ENCODE data around the gene MPEG1. TPM values are rescaled to one million over a fixed set of nuclear protein-coding genes. Genes with fewer than 3 reads are reported as not detected.

Gene MPEG1
- total RNA-seq, 2 experiments from 2014 or later, result not detected

- CTCF ChIA-PET, result interaction anchor here (1.8 to 7.9 kb wide), 2 partner anchors 9 to 30 kb away, joined by 4 to 81 read pairs; no protein-coding TSS in a partner anchor
- POLR2A ChIA-PET, result no interaction called here
These were observed 38.1 kb downstream of the MPEG1 start for GRCh38 chr11:59174664-59175033.

DNA sequence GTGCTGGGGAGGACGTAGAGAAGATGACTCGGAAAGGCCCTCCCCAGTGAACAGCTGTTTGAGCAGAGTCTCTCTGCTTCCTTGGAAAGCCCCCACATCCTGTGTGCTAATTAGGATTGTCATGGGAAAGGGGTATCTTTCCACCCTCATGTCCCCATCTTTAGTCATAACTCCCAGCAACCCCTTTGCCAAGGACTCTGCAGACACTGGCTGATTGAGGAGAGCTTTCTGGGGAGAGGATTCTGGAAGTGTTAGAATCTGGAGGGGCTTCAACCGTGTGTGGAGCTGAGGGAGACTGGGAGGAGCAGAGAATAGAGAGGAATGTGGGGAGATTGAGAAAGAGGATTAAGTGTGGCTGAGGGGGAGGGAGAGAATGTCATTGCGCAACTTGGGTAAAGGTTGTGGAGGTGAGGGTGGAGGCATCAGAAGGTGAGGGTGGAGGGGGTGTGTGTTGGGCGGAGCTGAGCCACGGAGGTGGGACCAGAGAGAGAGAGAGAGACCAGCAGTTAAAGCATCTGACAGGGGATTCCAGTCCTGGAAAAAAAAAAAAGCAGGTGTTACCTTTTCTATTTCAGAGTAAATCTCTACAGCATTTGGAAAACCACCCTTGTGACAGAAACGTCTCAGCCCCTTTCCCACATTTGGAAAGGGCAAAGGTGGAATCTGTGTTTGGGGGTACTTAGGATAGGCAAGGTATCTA lies 38.6 kb downstream of the MPEG1 start:
- ChIA-PET CTCF (interaction anchor here (1.8 to 7.9 kb wide), 2 partner anchors 10 to 29 kb away, joined by 4 to 81 read pairs; no protein-coding TSS in a partner anchor), POLR2A (no interaction called here)

DNA sequence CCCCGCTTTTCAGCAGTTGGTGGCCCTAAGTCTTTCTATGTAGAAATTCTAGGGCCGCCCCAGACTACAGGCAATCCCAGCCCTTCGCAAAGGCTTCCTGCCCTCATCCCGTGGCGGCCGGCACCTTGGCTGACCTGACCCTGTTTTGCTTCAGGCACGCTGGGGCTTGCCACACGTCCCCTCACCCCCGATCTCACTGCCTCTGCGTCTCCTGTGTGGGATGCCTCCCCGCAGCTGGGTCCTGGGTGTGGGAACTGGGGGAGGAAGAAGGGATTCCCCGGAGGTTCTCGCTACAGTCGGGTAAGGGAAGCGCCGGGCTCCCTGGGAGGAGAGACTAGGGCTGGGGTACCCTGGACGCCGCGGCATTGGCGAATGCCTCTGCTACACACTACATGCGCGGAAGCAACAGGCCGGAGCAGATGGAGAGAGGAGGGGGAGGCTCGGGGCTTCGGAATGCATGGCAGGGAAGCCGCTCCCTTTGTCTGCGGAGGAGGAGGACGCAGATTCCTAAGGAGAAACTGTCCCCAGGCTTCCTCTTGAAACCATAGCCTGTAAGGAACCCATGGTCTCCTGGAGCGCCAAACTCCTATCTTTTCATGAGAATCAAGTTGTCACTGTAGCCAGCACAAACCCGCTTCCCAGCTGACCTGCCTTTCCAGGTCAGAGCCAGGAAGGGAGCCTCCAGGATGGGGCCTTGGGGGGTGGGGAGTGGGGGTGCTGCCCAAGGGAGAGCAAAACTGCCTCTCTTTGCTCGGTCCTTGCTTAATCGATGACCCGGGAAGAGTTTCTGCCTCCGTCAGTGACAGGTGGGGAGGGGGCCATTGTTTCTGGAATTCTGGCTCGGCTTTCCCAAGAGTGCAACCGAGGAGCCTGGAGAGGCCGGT lies 39.4 kb downstream of the MPEG1 start:
- POLR2A ChIA-PET, result no interaction called here
- CTCF ChIA-PET, result interaction anchor here (2.2 to 7.9 kb wide), 2 partner anchors 10 to 29 kb away, joined by 8 to 81 read pairs; no protein-coding TSS in a partner anchor

GRCh38 chr11:59172345-59173079 lies 40.2 kb downstream of the MPEG1 start:
- ChIA-PET POLR2A (no interaction called here), CTCF (interaction anchor here (0.8 to 7.9 kb wide), 16 partner anchors 11 to 265 kb away, joined by 3 to 81 read pairs (median 6); partner anchors contain the start of gene FAM111B)

- ChIA-PET POLR2A (interaction anchor here (0.6 kb wide), 1 partner anchor 583 kb away, joined by 3 read pairs; no protein-coding TSS in a partner anchor), CTCF (interaction anchor here (0.6 to 7.9 kb wide), 25 partner anchors 10 to 439 kb away, joined by 3 to 81 read pairs (median 4); partner anchors contain the start of gene FAM111B)
These were observed 41.0 kb downstream of the MPEG1 start, which contains the start of gene DTX4 for GRCh38 chr11:59171508-59172322. Gene DTX4, plus strand, starts transcription at chr11:59172132. Its CDS starts 464 bp downstream, at chr11:59172596.

- POLR2A ChIA-PET, result no interaction called here
These were observed 48.7 kb downstream of the MPEG1 start for GRCh38 chr11:59164028-59164427.

More at GRCh38 chr11:59164028-59164427, 48.7 kb downstream of the MPEG1 start:
- CTCF ChIA-PET, result interaction anchor here (2.0 to 3.7 kb wide), 2 partner anchors 7 to 111 kb away, joined by 5 to 15 read pairs; no protein-coding TSS in a partner anchor

Other genes with a start within 250 kb of the MPEG1 start
- not detected for gene GLYATL1B, start 126.6 kb downstream of the MPEG1 start, total RNA-seq
- gene FAM111B, start 105.7 kb downstream of the MPEG1 start, total RNA-seq, result 10 to 100 TPM; 35.6 to 38.8 TPM
- 10 to 100 TPM; 71.2 to 76.9 TPM for gene FAM111A, start 70.1 kb downstream of the MPEG1 start, total RNA-seq
- under 1 TPM; 0.08 TPM for gene DTX4, start 40.8 kb downstream of the MPEG1 start, total RNA-seq
- gene OR5AN1, start 146.0 kb upstream of the MPEG1 start, total RNA-seq, result not detected
- gene OR5A2, start 213.5 kb upstream of the MPEG1 start, total RNA-seq, result not detected
- gene OR5A1, start 223.5 kb upstream of the MPEG1 start, total RNA-seq, result not detected
- not detected for gene OR4D6, start 244.0 kb upstream of the MPEG1 start, total RNA-seq